COR-L47 (cell line): Measurements from ENCODE around the gene C11orf68.

Experiments used
- DNase-seq: peaks from one replicate; lab custom pipeline; 2025; lab: John Stamatoyannopoulos, UW

C11orf68 gene

GRCh38 chr11:65890324-65891218 lies 28.3 kb downstream of the C11orf68 start, which contains the start of gene CCDC85B:
Gene CCDC85B (plus strand): TSS chr11:65890673. CDS start chr11:65890784, 111 bp downstream.
- DNase-seq, result peak; percentile 96

GRCh38 chr11:65888163-65888814 lies 30.6 kb downstream of the C11orf68 start, which contains the start of gene FIBP:
Gene FIBP (minus strand): TSS chr11:65888471. CDS start chr11:65888418, 53 bp downstream.
- DNase-seq, result peak; percentile 95

- DNase-seq, result no peak
Measured at GRCh38 chr11:65887723-65888162, 31.1 kb downstream of the C11orf68 start.

- DNase-seq, result no peak
Measured at GRCh38 chr11:65886826-65887722, 31.8 kb downstream of the C11orf68 start.

GRCh38 chr11:65885808-65886536 lies 32.9 kb downstream of the C11orf68 start:
- DNase-seq, result no peak

GRCh38 chr11:65885231-65885630 lies 33.6 kb downstream of the C11orf68 start:
- DNase-seq, result no peak

GRCh38 chr11:65884716-65885092 lies 34.2 kb downstream of the C11orf68 start:
- DNase-seq, result peak; percentile 41

- no peak for DNase-seq
Measured at GRCh38 chr11:65883786-65884715, 34.8 kb downstream of the C11orf68 start.

- no peak for DNase-seq
Measured at GRCh38 chr11:65883058-65883761, 35.7 kb downstream of the C11orf68 start.

- no peak for DNase-seq
Measured at GRCh38 chr11:65882120-65883057, 36.5 kb downstream of the C11orf68 start.

GRCh38 chr11:65880844-65881421 lies 37.9 kb downstream of the C11orf68 start:
- no peak for DNase-seq

GRCh38 chr11:65880027-65880426 lies 38.8 kb downstream of the C11orf68 start:
- DNase-seq, result no peak

- DNase-seq, result no peak
Measured at GRCh38 chr11:65879617-65880016, 39.2 kb downstream of the C11orf68 start, which contains the start of gene CTSW. Gene CTSW (plus strand): TSS chr11:65879837. CDS start chr11:65879855, 18 bp downstream.

- peak; percentile 86 for DNase-seq
Measured at GRCh38 chr11:65873318-65874156, 45.3 kb downstream of the C11orf68 start.

GRCh38 chr11:65872586-65873317 lies 46.1 kb downstream of the C11orf68 start, which contains the start of gene EFEMP2:
Gene EFEMP2 (minus strand): TSS chr11:65872800. CDS start chr11:65872354, 446 bp downstream.
- DNase-seq, result no peak
